Thymus (tissue), 11 donors: Measurements from ENCODE around the gene TTN. TPM values are rescaled to one million over a fixed set of nuclear protein-coding genes. Genes with fewer than 3 reads are reported as not detected.
"Not testable (repeated sequence)": the region's sequence is repeated elsewhere in the genome, so short reads cannot be mapped to it uniquely, and the experiment has no call there.

Experiments
- DNase-seq, 9 donors: peaks; one replicate each; pipeline ENCODE4 v3.0.0-alpha.2; 2013; ENCODE audit warnings: low spot score in 9 of 9, low read depth in 6 of 9, missing footprints in 1 of 9
- H3K27ac ChIP-seq, 2 donors: one replicate each; pipeline ENCODE4 v1.5.1; 2013; ENCODE audit warnings: control low read depth in 1 of 2, low read depth in 1 of 2, low read length in 1 of 2, mild to moderate bottlenecking in 1 of 2, moderate library complexity in 1 of 2
- H3K27me3 ChIP-seq, 2 donors: one replicate each; pipeline ENCODE4 v1.5.1; 2013; ENCODE audit warnings: low read length in 1 of 2; ENCODE audit not compliant: control insufficient read depth in 2 of 2, insufficient read depth in 1 of 2
- H3K36me3 ChIP-seq, 2 donors: one replicate each; pipeline ENCODE4 v1.5.1; 2013; ENCODE audit warnings: low read length in 1 of 2, mild to moderate bottlenecking in 1 of 2, moderate library complexity in 1 of 2; ENCODE audit not compliant: control insufficient read depth in 2 of 2, insufficient read depth in 2 of 2
- H3K4me1 ChIP-seq, 2 donors: one replicate each; pipeline ENCODE4 v1.5.1; 2013; ENCODE audit warnings: low read length in 2 of 2; ENCODE audit not compliant: control insufficient read depth in 2 of 2, insufficient read depth in 2 of 2
- H3K4me3 ChIP-seq, 2 donors: one replicate each; pipeline ENCODE4 v1.5.1; 2013; ENCODE audit warnings: low read length in 2 of 2, control low read depth in 1 of 2, mild to moderate bottlenecking in 1 of 2
- H3K9me3 ChIP-seq, 2 donors: one replicate each; pipeline ENCODE4 v1.5.1; 2013; ENCODE audit warnings: low read length in 1 of 2, mild to moderate bottlenecking in 1 of 2; ENCODE audit not compliant: control insufficient read depth in 2 of 2, insufficient read depth in 1 of 2
- WGBS: extraction: QIAGEN DNeasy Blood & Tissue Kit; methylation state at CpG from one replicate; pipeline ENCODE4 v1.1.7; 2013; 5-methylcytosine and 5-hydroxymethylcytosine counted together
- polyA plus RNA-seq: library from polyadenylated mRNA; stranded (reverse); fragments of 200-250 nt; gene quantifications from one replicate; pipeline ENCODE4 v1.2.3, GENCODE V29; 2013
- total RNA-seq: library from RNA; stranded (reverse); fragments of 120-200 nt; gene quantifications from one replicate; pipeline ENCODE4 v1.2.4, GENCODE V29; 2013
- donor health status: healthy.

The TTN gene
- total and polyA plus RNA-seq, 2 donors = 1.1 to 5.4 TPM

DNA sequence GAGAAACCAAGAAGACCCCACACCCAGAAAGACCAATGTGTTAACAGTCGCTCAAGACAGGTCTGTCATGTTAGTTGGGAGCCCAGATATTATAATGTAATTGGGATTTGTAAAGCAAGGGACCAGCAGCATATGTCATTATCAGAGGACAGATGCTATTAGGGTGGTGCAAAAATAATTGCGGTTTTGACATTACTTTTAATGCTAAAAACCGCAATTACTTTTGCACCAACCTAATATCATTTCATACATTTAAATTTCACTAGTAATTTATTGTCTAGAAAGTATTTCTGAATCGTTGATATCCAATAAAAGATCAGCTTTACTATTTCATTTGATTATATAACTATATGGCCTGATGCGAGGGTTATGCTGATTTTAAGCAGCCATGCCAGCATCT lies 131.2 kb downstream of the TTN start:
- Histone ChIP-seq H3K4me1 (no peaks in the 10 kb centered on the region), H3K27me3 (no peaks in the 10 kb centered on the region)
- 97% methylated on average over 5 of the region's 5 CpGs for WGBS

DNA sequence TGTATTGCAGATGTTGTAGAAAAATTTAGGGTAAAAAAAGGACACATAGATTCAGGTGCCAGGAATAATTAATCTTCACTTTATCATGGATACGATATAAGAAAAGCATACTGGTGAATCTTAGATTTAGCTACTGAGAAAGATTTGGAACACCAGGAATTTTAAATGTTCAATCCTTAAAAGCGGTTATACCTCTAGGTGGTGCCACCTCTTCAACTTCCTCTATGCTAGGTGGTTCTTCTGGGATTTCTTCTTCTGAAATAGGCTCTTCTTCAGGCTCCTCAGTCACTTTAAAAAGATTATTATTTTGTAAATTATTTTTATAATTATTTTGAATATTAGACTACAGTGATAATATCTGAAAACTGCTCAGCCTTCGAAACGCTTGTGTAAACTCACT lies 133.1 kb downstream of the TTN start:
- no peak for DNase-seq
- Histone ChIP-seq H3K9me3 (no peaks in the 10 kb centered on the region), H3K36me3 (no peaks in the 10 kb centered on the region), H3K4me3 (no peak overlapping the region), H3K27me3 (no peaks in the 10 kb centered on the region), H3K4me1 (no peaks in the 10 kb centered on the region), H3K27ac (no peak overlapping the region)
- WGBS = 97% methylated on average over 4 of the region's 4 CpGs

More for the DNA sequence above, 131.2 kb downstream of the TTN start:
- Histone ChIP-seq H3K27ac (no peak overlapping the region), H3K4me3 (no peak overlapping the region), H3K36me3 (no peaks in the 10 kb centered on the region), H3K9me3 (no peaks in the 10 kb centered on the region)
- no peak for DNase-seq

DNA sequence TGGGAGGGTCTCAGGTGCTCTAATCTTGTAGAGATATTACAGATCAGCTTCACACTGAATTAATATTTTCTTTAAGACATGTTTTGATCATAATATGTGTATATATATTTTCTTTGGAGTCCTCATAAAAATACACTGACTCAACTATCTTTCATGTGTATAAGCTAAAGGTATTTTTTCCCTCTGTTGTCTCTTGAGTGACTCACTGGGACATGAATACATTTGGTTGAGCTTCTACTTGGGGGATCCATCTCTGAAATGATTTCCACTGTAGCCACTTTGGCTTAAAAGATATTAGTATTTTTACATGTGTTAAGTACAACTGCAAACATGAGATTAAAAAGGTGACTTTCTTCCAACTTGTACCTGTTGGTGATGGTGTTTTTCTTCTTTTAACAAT lies 140.8 kb downstream of the TTN start:
- no peaks in the 10 kb centered on the region for H3K9me3 ChIP-seq
- no peak overlapping the region for H3K4me3 ChIP-seq
- H3K27ac ChIP-seq = no peak overlapping the region
- H3K27me3 ChIP-seq = no peaks in the 10 kb centered on the region
- H3K4me1 ChIP-seq = no peaks in the 10 kb centered on the region
- H3K36me3 ChIP-seq = no peaks in the 10 kb centered on the region
- DNase-seq = no peak

DNA sequence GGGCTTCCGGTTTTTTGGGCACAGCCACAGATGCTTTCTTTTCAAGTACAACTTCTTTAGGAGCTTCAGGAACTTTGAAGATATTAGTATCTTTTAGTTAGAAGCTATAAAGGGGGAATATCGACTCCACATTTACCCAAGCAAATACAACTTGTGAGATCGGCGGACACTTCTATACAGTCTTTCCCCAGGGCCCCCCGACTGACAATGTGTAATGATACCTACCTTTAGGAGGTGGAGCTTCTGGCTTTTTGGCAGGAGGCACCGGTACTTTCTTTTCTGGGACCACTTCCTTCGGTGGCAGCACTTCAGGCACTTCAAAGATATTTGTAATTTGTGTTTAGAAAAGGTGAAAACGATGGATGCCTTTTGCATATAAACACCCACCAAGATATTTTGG lies 148.7 kb downstream of the TTN start:
- not testable (repeated sequence) for H3K4me3 ChIP-seq, H3K27ac ChIP-seq, H3K27me3 ChIP-seq, DNase-seq, H3K36me3 ChIP-seq, H3K4me1 ChIP-seq, H3K9me3 ChIP-seq
- 98% methylated on average over 2 of the region's 8 CpGs for WGBS

DNA sequence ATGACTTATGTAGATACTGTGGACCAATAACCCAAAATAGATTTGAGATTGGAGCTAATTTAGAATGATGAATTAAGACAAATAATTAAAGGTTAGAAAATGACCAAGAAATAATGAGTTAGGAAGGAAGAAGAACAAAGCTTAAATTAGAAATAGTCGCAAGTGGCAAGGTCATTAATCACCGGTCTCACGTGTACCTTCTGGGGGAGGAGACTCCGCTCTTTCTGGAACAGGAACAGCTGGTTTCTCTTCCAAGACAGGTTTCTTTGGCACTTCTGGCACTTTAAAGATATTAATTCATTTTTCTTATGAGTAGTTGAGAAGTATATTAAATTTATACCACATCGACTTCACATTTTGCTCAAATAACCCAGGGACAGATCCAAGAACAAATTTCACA lies 156.7 kb downstream of the TTN start:
- Histone ChIP-seq H3K27ac (no peak overlapping the region), H3K4me1 (no peaks in the 10 kb centered on the region), H3K27me3 (no peaks in the 10 kb centered on the region), H3K9me3 (no peaks in the 10 kb centered on the region), H3K4me3 (no peak overlapping the region), H3K36me3 (no peaks in the 10 kb centered on the region)
- no peak for DNase-seq
- WGBS = 96% methylated on average over 5 of the region's 5 CpGs

DNA sequence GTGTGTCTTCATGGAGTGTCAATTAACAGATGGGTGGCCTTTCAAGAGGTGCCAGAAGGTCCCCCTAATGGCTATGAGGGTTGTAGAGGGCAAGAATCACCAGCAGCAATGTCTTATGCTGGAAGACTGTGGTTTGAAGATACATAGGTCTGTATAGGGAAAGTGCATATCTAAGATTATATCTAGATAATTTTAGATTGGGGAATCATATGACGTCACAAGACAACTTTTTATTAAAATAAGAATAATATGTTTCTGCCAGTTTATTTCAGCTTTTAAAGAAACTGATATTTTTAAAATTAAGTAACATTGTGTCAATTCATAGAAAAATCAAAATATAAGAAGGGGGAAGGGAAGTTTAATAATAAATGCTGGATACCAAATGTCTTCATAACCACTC lies 162.3 kb downstream of the TTN start:
- Histone ChIP-seq H3K27me3 (no peaks in the 10 kb centered on the region), H3K36me3 (no peaks in the 10 kb centered on the region), H3K27ac (no peak overlapping the region), H3K9me3 (no peaks in the 10 kb centered on the region), H3K4me1 (no peaks in the 10 kb centered on the region), H3K4me3 (no peak overlapping the region)
- WGBS = 100% methylated on average over 1 of the region's 1 CpG
- DNase-seq = no peak

DNA sequence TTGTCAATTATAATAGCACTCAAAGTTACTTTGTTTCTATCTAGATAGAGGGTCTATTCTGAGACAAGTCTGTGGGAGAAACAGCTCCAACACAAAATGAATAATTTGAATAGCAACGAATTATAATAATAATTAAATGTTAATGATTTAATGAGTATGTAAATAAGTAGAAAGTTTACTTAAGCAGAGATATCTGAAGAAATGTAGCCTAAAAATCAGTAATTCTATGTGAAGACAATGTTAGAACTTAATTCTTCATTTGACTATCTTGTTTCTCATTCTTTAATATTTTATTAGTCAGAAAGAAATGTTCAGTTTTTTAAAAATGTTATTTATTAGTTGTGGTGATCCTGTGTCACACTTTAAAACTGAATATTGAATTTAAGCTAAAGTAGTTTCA lies 165.7 kb downstream of the TTN start:
- Histone ChIP-seq H3K9me3 (no peaks in the 10 kb centered on the region), H3K27ac (no peak overlapping the region), H3K36me3 (no peaks in the 10 kb centered on the region), H3K27me3 (no peaks in the 10 kb centered on the region), H3K4me3 (no peak overlapping the region), H3K4me1 (no peaks in the 10 kb centered on the region)
- DNase-seq = no peak
- WGBS = 87% methylated on average over 1 of the region's 1 CpG

DNA sequence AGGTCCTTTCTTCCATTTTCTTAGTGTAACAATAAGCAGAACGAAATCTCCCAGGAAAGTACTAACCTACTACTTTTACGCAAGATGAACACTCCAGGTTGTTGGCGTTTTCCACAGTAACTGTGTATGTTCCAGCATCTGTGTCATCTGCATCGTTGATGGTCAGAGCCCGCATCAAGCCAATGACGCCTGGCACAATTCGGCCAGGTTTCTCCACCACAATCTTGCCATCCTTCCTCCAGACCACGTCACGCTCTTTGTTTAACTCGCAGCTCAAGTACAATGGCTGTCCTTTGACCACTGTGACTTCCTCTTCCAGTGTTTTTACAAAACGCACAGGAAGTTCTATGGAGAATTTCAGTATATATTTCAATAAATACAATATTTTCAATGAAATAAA lies 171.3 kb downstream of the TTN start:
- H3K9me3 ChIP-seq = no peaks in the 10 kb centered on the region
- H3K4me1 ChIP-seq = no peaks in the 10 kb centered on the region
- 97% methylated on average over 11 of the region's 11 CpGs for WGBS
- H3K4me3 ChIP-seq = no peak overlapping the region
- no peak for DNase-seq
- H3K27me3 ChIP-seq = no peaks in the 10 kb centered on the region
- H3K27ac ChIP-seq = no peak overlapping the region
- no peaks in the 10 kb centered on the region for H3K36me3 ChIP-seq

DNA sequence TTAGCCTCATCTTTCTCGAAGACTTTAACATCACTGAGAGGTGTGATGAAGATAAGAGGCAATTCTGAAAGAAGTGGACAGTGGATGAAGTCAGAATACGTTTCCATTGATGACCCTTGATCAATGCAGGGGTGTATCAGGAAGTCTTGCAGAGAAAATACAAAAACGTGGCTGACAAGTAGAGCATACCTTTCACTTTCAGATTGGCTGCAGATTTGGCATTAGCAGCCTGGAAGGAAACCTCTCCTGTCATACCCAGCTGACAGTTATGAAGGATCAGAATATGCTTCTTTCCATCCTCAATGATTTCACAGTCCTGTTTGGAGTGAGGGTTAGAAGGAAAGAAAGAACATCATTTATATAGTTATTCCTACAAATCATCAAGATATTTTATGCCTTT lies 174.5 kb downstream of the TTN start:
- Histone ChIP-seq H3K27me3 (no peaks in the 10 kb centered on the region), H3K9me3 (no peaks in the 10 kb centered on the region), H3K4me1 (no peaks in the 10 kb centered on the region), H3K4me3 (no peak overlapping the region), H3K27ac (no peak overlapping the region), H3K36me3 (peaks cover 0 to 3% of the 10 kb centered on the region in 2 donors)
- 86% methylated on average over 3 of the region's 3 CpGs for WGBS
- no peak for DNase-seq

DNA sequence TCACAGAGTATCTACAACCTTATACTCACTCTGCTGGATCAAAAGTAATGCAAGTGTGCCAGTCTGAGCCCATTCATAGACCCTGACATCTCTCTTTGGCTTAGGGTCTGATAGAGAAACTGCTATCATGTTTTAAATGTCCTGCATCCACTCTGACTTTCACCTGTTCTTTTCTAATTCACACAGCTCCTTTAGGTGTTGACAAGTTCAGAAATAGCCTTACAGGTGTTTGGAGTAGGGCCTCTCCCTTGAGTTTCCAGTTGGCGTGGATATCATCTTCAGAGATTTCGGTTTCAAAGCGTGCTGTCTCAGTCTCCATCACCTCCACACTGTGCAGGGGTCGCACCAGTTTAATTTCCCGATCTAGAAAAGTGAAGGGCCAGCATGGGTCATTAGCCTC lies 176.6 kb downstream of the TTN start:
- 95% methylated on average over 5 of the region's 5 CpGs for WGBS
- Histone ChIP-seq H3K4me1 (no peaks in the 10 kb centered on the region), H3K9me3 (no peaks in the 10 kb centered on the region), H3K27ac (no peak overlapping the region), H3K4me3 (no peak overlapping the region), H3K27me3 (no peaks in the 10 kb centered on the region), H3K36me3 (peaks cover 0 to 3% of the 10 kb centered on the region in 2 donors)
- DNase-seq = no peak
